ENCODE measurements around the gene TTC39A. TPM values are rescaled to one million over a fixed set of nuclear protein-coding genes. Genes with fewer than 3 reads are reported as not detected.

TTC39A gene
- total RNA-seq, 4 donors from 2014 or later = 0.40 to 9.6 (median 0.70) TPM

DNA sequence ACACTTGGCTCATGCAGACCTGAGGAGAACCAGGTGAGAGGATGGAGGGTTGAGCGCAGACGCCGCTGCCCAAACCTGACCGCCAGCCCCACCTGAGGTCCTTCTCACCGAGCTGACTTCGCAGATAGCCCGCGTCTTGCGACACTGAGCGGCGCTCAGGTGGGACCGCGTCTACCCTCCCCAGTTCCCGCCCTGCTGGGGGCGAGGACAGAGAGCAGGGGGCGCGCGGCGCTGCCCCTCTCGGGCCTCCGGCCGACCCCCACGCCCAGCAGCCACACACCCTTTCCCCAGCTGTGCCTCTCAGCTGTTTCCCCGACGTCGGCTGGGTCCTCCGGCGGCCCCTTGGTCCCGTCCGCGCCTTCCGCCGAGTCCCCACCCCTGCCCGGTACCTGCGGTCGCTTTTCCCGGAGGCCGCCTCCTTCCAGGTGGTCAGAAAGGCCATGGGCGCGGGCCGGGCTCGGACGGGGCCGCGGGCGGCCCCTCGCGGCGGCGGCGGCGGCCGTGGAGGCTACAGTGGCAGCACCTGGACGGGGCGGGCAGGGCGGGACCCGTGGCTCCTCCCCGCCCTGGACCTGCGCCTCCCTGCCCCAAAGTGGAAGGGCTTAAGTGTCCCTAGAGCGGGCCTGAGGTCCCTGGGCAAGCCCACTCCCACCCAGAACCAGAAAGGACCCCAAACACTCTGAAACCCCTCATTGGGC is 14.4 kb upstream of the TTC39A start:
- no CpG with 5 or more reads among the region's 60 CpGs for WGBS, 2 donors (ENCODE audit: low coverage in 1 of 2)
- peak; percentile 27 for ATAC-seq
- TF ChIP-seq, protein P1, sequence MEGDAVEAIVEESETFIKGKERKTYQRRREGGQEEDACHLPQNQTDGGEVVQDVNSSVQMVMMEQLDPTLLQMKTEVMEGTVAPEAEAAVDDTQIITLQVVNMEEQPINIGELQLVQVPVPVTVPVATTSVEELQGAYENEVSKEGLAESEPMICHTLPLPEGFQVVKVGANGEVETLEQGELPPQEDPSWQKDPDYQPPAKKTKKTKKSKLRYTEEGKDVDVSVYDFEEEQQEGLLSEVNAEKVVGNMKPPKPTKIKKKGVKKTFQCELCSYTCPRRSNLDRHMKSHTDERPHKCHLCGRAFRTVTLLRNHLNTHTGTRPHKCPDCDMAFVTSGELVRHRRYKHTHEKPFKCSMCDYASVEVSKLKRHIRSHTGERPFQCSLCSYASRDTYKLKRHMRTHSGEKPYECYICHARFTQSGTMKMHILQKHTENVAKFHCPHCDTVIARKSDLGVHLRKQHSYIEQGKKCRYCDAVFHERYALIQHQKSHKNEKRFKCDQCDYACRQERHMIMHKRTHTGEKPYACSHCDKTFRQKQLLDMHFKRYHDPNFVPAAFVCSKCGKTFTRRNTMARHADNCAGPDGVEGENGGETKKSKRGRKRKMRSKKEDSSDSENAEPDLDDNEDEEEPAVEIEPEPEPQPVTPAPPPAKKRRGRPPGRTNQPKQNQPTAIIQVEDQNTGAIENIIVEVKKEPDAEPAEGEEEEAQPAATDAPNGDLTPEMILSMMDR (IDR thresholded peaks at IDR 0.05) = no peak
- no peak for TF ChIP-seq EP300 (IDR thresholded peaks at IDR 0.05)
- no peak for TF ChIP-seq POLR2A (IDR thresholded peaks at IDR 0.05)
- TF ChIP-seq POLR2AphosphoS5 (IDR thresholded peaks at IDR 0.05) = no peak
- no peak overlapping the region for H3K4me3 ChIP-seq
- H3K27ac ChIP-seq = no peak overlapping the region
- H3K36me3 ChIP-seq = no peaks in the 10 kb centered on the region
- peaks cover 0 to 12% (median 8%) of the 10 kb centered on the region in 3 donors for H3K4me1 ChIP-seq
- peaks cover 52% of the 10 kb centered on the region for H3K27me3 ChIP-seq
- H3K9me3 ChIP-seq = no peaks in the 10 kb centered on the region

DNA sequence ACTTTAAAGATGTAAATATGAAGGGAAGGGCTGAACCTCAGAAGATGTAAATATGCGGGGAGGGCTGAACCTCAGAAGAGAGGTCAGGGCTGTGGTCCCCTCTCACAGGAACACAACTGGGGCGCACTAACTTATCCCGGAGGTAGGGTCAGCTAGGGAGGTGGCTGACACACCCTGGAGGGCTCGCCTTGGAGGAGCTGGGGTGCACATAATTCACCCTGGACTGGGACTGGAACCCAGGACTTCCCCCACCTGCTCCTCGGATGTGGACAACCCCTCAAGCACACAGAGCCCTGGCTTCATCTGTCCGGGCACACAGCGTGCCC is 13.9 kb upstream of the TTC39A start:
- no peak for TF ChIP-seq EP300 (IDR thresholded peaks at IDR 0.05)
- TF ChIP-seq POLR2AphosphoS5 (IDR thresholded peaks at IDR 0.05) = no peak
- TF ChIP-seq, protein P1 (IDR thresholded peaks at IDR 0.05) = no peak
- TF ChIP-seq POLR2A (IDR thresholded peaks at IDR 0.05) = no peak
- Histone ChIP-seq H3K4me1 (peaks cover 0 to 12% (median 8%) of the 10 kb centered on the region in 3 donors), H3K27me3 (peaks cover 52% of the 10 kb centered on the region), H3K27ac (no peak overlapping the region), H3K36me3 (no peaks in the 10 kb centered on the region), H3K4me3 (no peak overlapping the region), H3K9me3 (no peaks in the 10 kb centered on the region)
- 89% methylated on average over 4 of the region's 7 CpGs; no CpG with 5 or more reads in 1 of the 2 donors for WGBS, 2 donors (ENCODE audit: low coverage in 1 of 2)
- no peak for ATAC-seq

DNA sequence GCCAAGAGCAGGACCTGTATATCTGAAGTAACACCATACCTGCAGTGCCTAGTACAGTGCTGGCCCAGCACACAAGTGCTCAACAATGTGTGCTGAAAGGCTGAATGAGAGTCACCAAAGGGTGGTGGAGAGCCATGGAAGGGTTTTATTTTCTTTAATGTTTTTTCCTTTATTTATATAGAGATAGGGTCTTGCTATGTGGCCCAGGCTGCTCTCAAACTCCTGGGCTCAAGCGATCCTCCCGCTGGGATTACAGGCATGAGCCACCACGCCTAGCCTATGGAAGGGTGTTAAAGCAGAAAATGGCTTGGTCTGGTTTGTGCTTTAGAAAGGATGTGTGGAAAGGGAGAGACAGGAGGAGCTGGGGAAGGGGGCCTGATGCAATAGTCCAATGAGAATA is 13.3 kb upstream of the TTC39A start:
- peaks cover 0 to 12% (median 8%) of the 10 kb centered on the region in 3 donors for H3K4me1 ChIP-seq
- no peak for TF ChIP-seq POLR2AphosphoS5 (IDR thresholded peaks at IDR 0.05)
- no peak for TF ChIP-seq POLR2A (IDR thresholded peaks at IDR 0.05)
- no peak for TF ChIP-seq EP300 (IDR thresholded peaks at IDR 0.05)
- TF ChIP-seq, protein P1 (IDR thresholded peaks at IDR 0.05) = no peak
- WGBS, 2 donors (ENCODE audit: low coverage in 1 of 2) = 80 to 100% methylated on average over 1 to 3 of the region's 3 CpGs
- H3K9me3 ChIP-seq = no peaks in the 10 kb centered on the region
- H3K36me3 ChIP-seq = no peaks in the 10 kb centered on the region
- H3K27me3 ChIP-seq = peaks cover 52% of the 10 kb centered on the region
- no peak overlapping the region for H3K4me3 ChIP-seq
- H3K27ac ChIP-seq = no peak overlapping the region
- no peak for ATAC-seq

DNA sequence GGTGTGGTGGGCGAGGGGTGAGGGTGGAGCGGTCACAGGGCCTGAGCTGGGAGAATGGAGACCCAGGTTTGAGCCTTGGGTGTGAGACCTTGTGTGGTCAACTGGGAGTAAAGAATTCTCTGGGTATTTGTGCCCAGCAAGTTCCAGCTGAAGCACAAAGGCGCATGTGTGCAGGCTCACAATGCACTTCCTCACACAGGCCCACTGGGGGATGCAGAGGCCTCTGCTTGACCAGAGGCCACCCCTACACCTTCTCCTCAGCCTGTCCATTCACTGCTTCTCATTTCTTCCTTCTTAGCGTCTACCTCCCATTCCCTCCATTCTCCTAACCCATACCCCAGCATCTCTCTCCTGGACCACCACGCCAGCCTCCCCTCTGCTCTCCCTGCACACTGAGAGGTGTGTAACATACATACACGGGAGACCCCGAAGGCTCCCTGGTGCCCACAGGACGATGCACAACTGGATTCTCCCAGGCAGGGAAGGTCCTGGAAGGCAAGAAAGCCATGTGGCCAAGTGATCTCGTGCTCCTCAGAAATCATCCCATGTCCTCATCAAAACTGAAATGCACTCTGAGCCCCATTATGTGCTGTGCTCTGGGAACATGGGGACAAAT is 12.3 kb upstream of the TTC39A start:
- H3K4me1 ChIP-seq = peaks cover 0 to 12% (median 8%) of the 10 kb centered on the region in 3 donors
- ATAC-seq = no peak
- no peak overlapping the region for H3K27ac ChIP-seq
- TF ChIP-seq POLR2A (IDR thresholded peaks at IDR 0.05) (no peak), EP300 (IDR thresholded peaks at IDR 0.05) (no peak), POLR2AphosphoS5 (IDR thresholded peaks at IDR 0.05) (no peak)
- TF ChIP-seq, protein P1 (IDR thresholded peaks at IDR 0.05) = no peak
- 86 to 97% methylated on average over 4 to 7 of the region's 9 CpGs for WGBS, 2 donors (ENCODE audit: low coverage in 1 of 2)
- no peak overlapping the region for H3K4me3 ChIP-seq
- no peaks in the 10 kb centered on the region for H3K9me3 ChIP-seq
- peaks cover 52% of the 10 kb centered on the region for H3K27me3 ChIP-seq
- H3K36me3 ChIP-seq = no peaks in the 10 kb centered on the region

All from gastroesophageal sphincter (tissue), 4 donors.